CD4-positive, alpha-beta T cell (primary cell): ENCODE data around the gene OPN1MW2. TPM values are rescaled to one million over a fixed set of nuclear protein-coding genes. Genes with fewer than 3 reads are reported as not detected.
"Not testable (repeated sequence)": the region's sequence is repeated elsewhere in the genome, so short reads cannot be mapped to it uniquely, and the experiment has no call there.

ENCODE experiments used
- ATAC-seq: fragments of 200-7000 bp; cut with Tn5 transposase; one replicate; pipeline ENCODE4 v1.10.0; 2022; ENCODE audit warnings: mild to moderate bottlenecking; ENCODE audit not compliant: poor library complexity
- CTCF ChIA-PET: fragments of 350-600 bp; sonication (Branson Sonifier 250); formaldehyde crosslinking; loops from one replicate; lab custom pipeline; 2021; ENCODE audit warnings: antibody characterized with exemption, inconsistent platforms; lab: Charles Lee
- POLR2A ChIA-PET: fragments of 350-600 bp; sonication (Branson Sonifier 250); formaldehyde crosslinking; loops from one replicate; lab custom pipeline; 2021; ENCODE audit warnings: antibody characterized with exemption, inconsistent platforms; lab: Charles Lee
- DNase-seq, 14 experiments: peaks; one replicate each; pipeline ENCODE4 v3.0.0-alpha.2; 2013 to 2020; ENCODE audit warnings: mixed read lengths in 2 of 14
- H3K27ac ChIP-seq, 2 donors: one replicate each; pipeline versions ENCODE4 v1.5.1 to v1.7.0; 2013; ENCODE audit warnings: low read length in 2 of 2, low read depth in 1 of 2, mild to moderate bottlenecking in 1 of 2
- H3K27me3 ChIP-seq, 2 experiments: 1 replicate in 1 of 2; 2 replicates in 1 of 2; pipeline versions ENCODE4 v1.6.1 to v1.7.0; 2013; ENCODE audit warnings: low read length in 2 of 2, control low read depth in 1 of 2, mild to moderate bottlenecking in 1 of 2, moderate library complexity in 1 of 2; ENCODE audit not compliant: insufficient read depth in 2 of 2, control insufficient read depth in 1 of 2
- H3K36me3 ChIP-seq: one replicate; pipeline ENCODE4 v1.6.1; 2013; ENCODE audit warnings: low read length, control low read depth; ENCODE audit not compliant: insufficient read depth
- H3K4me1 ChIP-seq: one replicate; pipeline ENCODE4 v1.6.1; 2013; ENCODE audit warnings: low read length, control low read depth; ENCODE audit not compliant: insufficient read depth
- H3K4me3 ChIP-seq: one replicate; pipeline ENCODE4 v1.5.1; 2013; ENCODE audit warnings: mild to moderate bottlenecking, low read length, moderate library complexity
- H3K9me3 ChIP-seq, 2 experiments: 1 replicate in 1 of 2; 2 replicates in 1 of 2; pipeline versions ENCODE4 v1.6.1 to v1.7.0; 2013; ENCODE audit warnings: low read length in 2 of 2, mild to moderate bottlenecking in 2 of 2, control low read depth in 1 of 2, moderate library complexity in 1 of 2; ENCODE audit not compliant: control insufficient read depth in 1 of 2, insufficient read depth in 1 of 2
- H3K27ac Mint-ChIP-seq: one replicate; pipeline ENCODE4 v1.8.0; 2020; ENCODE audit warnings: mixed read lengths
- H3K27me3 Mint-ChIP-seq: one replicate; pipeline ENCODE4 v1.8.0; 2021; ENCODE audit warnings: mixed read lengths
- H3K36me3 Mint-ChIP-seq: one replicate; pipeline ENCODE4 v1.8.0; 2021; ENCODE audit warnings: low read depth, mixed read lengths
- H3K4me1 Mint-ChIP-seq: one replicate; pipeline ENCODE4 v1.8.0; 2021; ENCODE audit warnings: low read depth, mixed read lengths
- H3K4me3 Mint-ChIP-seq: one replicate; pipeline ENCODE4 v1.8.0; 2020; ENCODE audit warnings: mild to moderate bottlenecking, mixed read lengths
- H3K9me3 Mint-ChIP-seq: one replicate; pipeline ENCODE4 v1.8.0; 2020; ENCODE audit warnings: mixed read lengths
- intact Hi-C, 2 experiments: fragments of 100-400 bp; cut with DNase I in 1 of 2; cut with micrococcal nuclease in 1 of 2; formaldehyde crosslinking; loops; one replicate each; pipeline versions ENCODE4 v1.15.1 to v1.9.0; 2023 to 2025; cut with DNase I, micrococcal nuclease
- polyA plus RNA-seq, 2 donors: library from polyadenylated mRNA; unstranded; fragments of 120-200 nt; gene quantifications; one replicate each; pipeline ENCODE4 v1.2.1, GENCODE V29; 2013
- total RNA-seq, 174 experiments: library from RNA in 2 of 174; stranded (reverse) in 2 of 174; gene quantifications; one replicate each; pipeline ENCODE4 v1.2.3 and lab custom pipeline; 2021 to 2026

OPN1MW2 gene
- total RNA-seq: not detected
- not detected for polyA plus RNA-seq (2013, experiment 1 of 2)
- polyA plus RNA-seq (2013, experiment 2 of 2): not detected
- total RNA-seq (lab: John Stamatoyannopoulos, UW): 0 reads per million in 172 experiments

- H3K27ac ChIP-seq, H3K36me3 Mint-ChIP-seq, H3K27ac Mint-ChIP-seq, H3K4me3 Mint-ChIP-seq, POLR2A ChIA-PET, H3K4me1 ChIP-seq, H3K9me3 Mint-ChIP-seq, H3K4me3 ChIP-seq, H3K27me3 Mint-ChIP-seq, H3K9me3 ChIP-seq, H3K36me3 ChIP-seq, DNase-seq, ATAC-seq, H3K27me3 ChIP-seq, intact Hi-C loops, H3K4me1 Mint-ChIP-seq, CTCF ChIA-PET: not testable (repeated sequence)
Measured at GRCh38 chrX:154219456-154219855, at the start of gene OPN1MW2. Gene OPN1MW2, plus strand, starts transcription at chrX:154219756. Its CDS starts 60 bp downstream, at chrX:154219816.

- POLR2A ChIA-PET, H3K4me1 ChIP-seq, H3K27ac ChIP-seq, H3K27me3 Mint-ChIP-seq, H3K36me3 Mint-ChIP-seq, H3K4me3 ChIP-seq, H3K27ac Mint-ChIP-seq, intact Hi-C loops, H3K36me3 ChIP-seq, H3K9me3 ChIP-seq, H3K4me1 Mint-ChIP-seq, H3K27me3 ChIP-seq, H3K4me3 Mint-ChIP-seq, CTCF ChIA-PET, DNase-seq, H3K9me3 Mint-ChIP-seq: not testable (repeated sequence)
- peak; percentile 94 for ATAC-seq
Measured at GRCh38 chrX:154172535-154172943, 47.0 kb upstream of the OPN1MW2 start.

GRCh38 chrX:154174356-154174755, 45.2 kb upstream of the OPN1MW2 start:
- intact Hi-C loops, H3K4me3 Mint-ChIP-seq, H3K27me3 ChIP-seq, H3K27ac Mint-ChIP-seq, ATAC-seq, CTCF ChIA-PET, H3K27me3 Mint-ChIP-seq, H3K4me1 Mint-ChIP-seq, H3K36me3 Mint-ChIP-seq, H3K36me3 ChIP-seq, H3K4me1 ChIP-seq, H3K4me3 ChIP-seq, H3K9me3 Mint-ChIP-seq, DNase-seq, POLR2A ChIA-PET, H3K9me3 ChIP-seq, H3K27ac ChIP-seq: not testable (repeated sequence)

GRCh38 chrX:154182296-154182695, 37.3 kb upstream of the OPN1MW2 start, which contains the start of gene OPN1MW:
Gene OPN1MW, plus strand, starts transcription at chrX:154182596. Its CDS starts 82 bp downstream, at chrX:154182678.
- DNase-seq, H3K36me3 Mint-ChIP-seq, H3K27ac Mint-ChIP-seq, intact Hi-C loops, H3K36me3 ChIP-seq, H3K4me1 ChIP-seq, H3K4me1 Mint-ChIP-seq, H3K4me3 Mint-ChIP-seq, H3K27me3 ChIP-seq, H3K4me3 ChIP-seq, POLR2A ChIA-PET, H3K27ac ChIP-seq, H3K9me3 Mint-ChIP-seq, CTCF ChIA-PET, H3K27me3 Mint-ChIP-seq, H3K9me3 ChIP-seq, ATAC-seq: not testable (repeated sequence)

- H3K27ac Mint-ChIP-seq, H3K27ac ChIP-seq, DNase-seq, H3K9me3 Mint-ChIP-seq, H3K36me3 Mint-ChIP-seq, H3K9me3 ChIP-seq, H3K27me3 ChIP-seq, H3K36me3 ChIP-seq, ATAC-seq, POLR2A ChIA-PET, CTCF ChIA-PET, intact Hi-C loops, H3K4me1 Mint-ChIP-seq, H3K4me1 ChIP-seq, H3K27me3 Mint-ChIP-seq, H3K4me3 ChIP-seq, H3K4me3 Mint-ChIP-seq: not testable (repeated sequence)
Measured at GRCh38 chrX:154183794-154184193, 35.8 kb upstream of the OPN1MW2 start.

GRCh38 chrX:154192846-154193245, 26.7 kb upstream of the OPN1MW2 start:
- intact Hi-C loops, CTCF ChIA-PET, H3K27me3 ChIP-seq, H3K4me1 Mint-ChIP-seq, H3K9me3 Mint-ChIP-seq, H3K36me3 Mint-ChIP-seq, H3K4me1 ChIP-seq, H3K9me3 ChIP-seq, H3K27ac Mint-ChIP-seq, POLR2A ChIA-PET, H3K27ac ChIP-seq, ATAC-seq, H3K36me3 ChIP-seq, DNase-seq, H3K4me3 ChIP-seq, H3K27me3 Mint-ChIP-seq, H3K4me3 Mint-ChIP-seq: not testable (repeated sequence)

- H3K27ac Mint-ChIP-seq, H3K27me3 ChIP-seq, H3K36me3 ChIP-seq, H3K4me1 Mint-ChIP-seq, H3K4me1 ChIP-seq, H3K9me3 Mint-ChIP-seq, H3K27me3 Mint-ChIP-seq, H3K4me3 Mint-ChIP-seq, H3K36me3 Mint-ChIP-seq, H3K27ac ChIP-seq, ATAC-seq, CTCF ChIA-PET, H3K4me3 ChIP-seq, DNase-seq, POLR2A ChIA-PET, intact Hi-C loops, H3K9me3 ChIP-seq: not testable (repeated sequence)
Measured at GRCh38 chrX:154194316-154194715, 25.2 kb upstream of the OPN1MW2 start.
